Activated CD4-positive, alpha-beta memory T cell treated with anti-CD3 and anti-CD28 coated beads for 36 hours (primary cell): ENCODE measurements around the gene GHRH. TPM values are rescaled to one million over a fixed set of nuclear protein-coding genes. Genes with fewer than 3 reads are reported as not detected.

Experiments used
- CTCF ChIA-PET: fragments of 350-600 bp; sonication (Branson Sonifier 250); formaldehyde crosslinking; loops from one replicate; lab custom pipeline; 2021; ENCODE audit warnings: antibody characterized with exemption, inconsistent platforms; lab: Charles Lee
- POLR2A ChIA-PET: fragments of 350-600 bp; sonication (Branson Sonifier 250); formaldehyde crosslinking; loops from one replicate; lab custom pipeline; 2021; ENCODE audit warnings: antibody characterized with exemption; lab: Charles Lee
- DNase-seq: peaks from one replicate; pipeline ENCODE4 v3.0.0-alpha.2; 2020
- H3K27ac Mint-ChIP-seq: one replicate; pipeline ENCODE4 v1.8.0; 2021; ENCODE audit warnings: mixed read lengths
- H3K27me3 Mint-ChIP-seq: one replicate; pipeline ENCODE4 v1.8.0; 2021; ENCODE audit warnings: mixed read lengths
- H3K36me3 Mint-ChIP-seq: one replicate; pipeline ENCODE4 v1.8.0; 2021; ENCODE audit warnings: mixed read lengths
- H3K4me1 Mint-ChIP-seq: one replicate; pipeline ENCODE4 v1.8.0; 2021; ENCODE audit warnings: low read depth, mixed read lengths
- H3K4me3 Mint-ChIP-seq: one replicate; pipeline ENCODE4 v1.8.0; 2021; ENCODE audit warnings: mild to moderate bottlenecking, mixed read lengths
- H3K9me3 Mint-ChIP-seq: one replicate; pipeline ENCODE4 v1.8.0; 2021; ENCODE audit warnings: mixed read lengths
- intact Hi-C: fragments of 100-400 bp; cut with micrococcal nuclease; formaldehyde crosslinking; loops from one replicate; pipeline ENCODE4 v1.15.1; 2023
- total RNA-seq, 2 experiments: library from RNA; stranded (reverse); gene quantifications; one replicate each; pipeline ENCODE4 v1.2.3, GENCODE V29; 2021

The GHRH gene
- total RNA-seq, 2 experiments from 2014 or later: not detected

DNA sequence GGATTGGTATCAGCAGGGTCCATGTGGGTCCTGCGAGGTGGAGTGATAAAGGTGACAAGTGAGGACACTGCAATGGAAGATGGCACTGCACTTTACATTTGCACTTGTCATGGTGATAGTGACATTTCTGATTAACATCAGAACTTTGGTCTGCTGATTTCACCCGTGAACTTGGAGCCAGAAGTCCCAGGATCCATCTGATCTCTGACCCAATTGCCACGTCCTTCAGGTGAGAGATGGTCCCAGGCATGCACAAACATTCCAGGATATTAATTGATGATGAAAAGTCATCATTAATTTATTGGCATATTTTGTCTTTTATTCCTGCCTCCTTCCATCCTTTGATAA is 9.8 kb upstream of the GHRH start:
- Mint-ChIP-seq H3K27ac (no peak overlapping the region), H3K9me3 (no peaks in the 10 kb centered on the region), H3K27me3 (no peaks in the 10 kb centered on the region), H3K4me1 (no peaks in the 10 kb centered on the region), H3K4me3 (no peak overlapping the region), H3K36me3 (no peaks in the 10 kb centered on the region)
- DNase-seq: no peak
- intact Hi-C loops: no loop called here
- ChIA-PET POLR2A (no interaction called here), CTCF (interaction anchor here (0.6 to 8.0 kb wide), 7 partner anchors 8 to 266 kb away, joined by 3 to 70 read pairs (median 5); no protein-coding TSS in a partner anchor)

DNA sequence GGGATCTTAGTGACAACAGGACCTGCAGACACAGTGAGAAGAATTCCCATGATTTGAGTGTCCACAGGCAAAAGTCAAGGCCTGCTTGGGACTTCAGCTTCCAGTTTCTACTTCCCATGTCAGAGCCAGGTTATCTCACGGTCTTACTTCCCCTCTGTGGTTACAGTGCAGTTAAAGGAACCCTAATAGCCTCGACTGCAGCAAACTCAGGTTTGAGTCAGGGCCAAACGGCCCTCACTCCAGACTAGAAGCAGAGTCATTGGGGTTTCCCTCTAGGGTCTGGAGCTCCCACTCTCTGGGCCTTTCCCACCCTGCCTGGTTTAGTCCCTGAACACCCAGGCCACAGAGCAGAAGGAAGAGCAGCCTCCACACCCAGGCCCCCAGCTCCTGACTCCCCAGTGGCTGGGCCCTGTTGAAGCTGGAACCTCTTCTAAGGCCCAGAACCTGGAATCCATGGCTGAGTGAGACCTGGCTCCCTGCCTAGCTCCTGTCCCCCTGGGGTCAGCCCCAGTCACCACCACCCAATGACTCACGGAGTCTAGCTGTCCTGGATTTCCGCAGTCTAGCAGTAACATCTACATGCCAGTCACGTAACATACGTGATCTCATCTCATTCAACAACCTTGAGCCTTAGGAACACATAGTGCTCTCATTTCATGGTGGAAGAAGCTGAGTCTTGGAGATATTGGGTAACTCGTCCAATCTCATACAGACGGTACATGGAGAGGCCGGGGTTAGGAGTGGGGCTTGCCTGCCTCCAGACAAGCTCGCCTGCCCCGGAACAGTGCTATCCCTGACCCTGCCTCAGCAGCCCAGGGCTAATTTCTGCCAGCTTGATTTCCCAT is 9.2 kb upstream of the GHRH start:
- CTCF ChIA-PET: interaction anchor here (0.6 to 8.0 kb wide), 12 partner anchors 9 to 267 kb away, joined by 3 to 70 read pairs (median 4); no protein-coding TSS in a partner anchor
- no peak overlapping the region for H3K4me3 Mint-ChIP-seq
- H3K9me3 Mint-ChIP-seq: no peaks in the 10 kb centered on the region
- no peaks in the 10 kb centered on the region for H3K27me3 Mint-ChIP-seq
- DNase-seq: no peak
- no peaks in the 10 kb centered on the region for H3K4me1 Mint-ChIP-seq
- no peak overlapping the region for H3K27ac Mint-ChIP-seq
- intact Hi-C loops: no loop called here
- POLR2A ChIA-PET: interaction anchor here (0.6 kb wide), 1 partner anchor 99 kb away, joined by 4 read pairs; no protein-coding TSS in a partner anchor
- H3K36me3 Mint-ChIP-seq: no peaks in the 10 kb centered on the region

DNA sequence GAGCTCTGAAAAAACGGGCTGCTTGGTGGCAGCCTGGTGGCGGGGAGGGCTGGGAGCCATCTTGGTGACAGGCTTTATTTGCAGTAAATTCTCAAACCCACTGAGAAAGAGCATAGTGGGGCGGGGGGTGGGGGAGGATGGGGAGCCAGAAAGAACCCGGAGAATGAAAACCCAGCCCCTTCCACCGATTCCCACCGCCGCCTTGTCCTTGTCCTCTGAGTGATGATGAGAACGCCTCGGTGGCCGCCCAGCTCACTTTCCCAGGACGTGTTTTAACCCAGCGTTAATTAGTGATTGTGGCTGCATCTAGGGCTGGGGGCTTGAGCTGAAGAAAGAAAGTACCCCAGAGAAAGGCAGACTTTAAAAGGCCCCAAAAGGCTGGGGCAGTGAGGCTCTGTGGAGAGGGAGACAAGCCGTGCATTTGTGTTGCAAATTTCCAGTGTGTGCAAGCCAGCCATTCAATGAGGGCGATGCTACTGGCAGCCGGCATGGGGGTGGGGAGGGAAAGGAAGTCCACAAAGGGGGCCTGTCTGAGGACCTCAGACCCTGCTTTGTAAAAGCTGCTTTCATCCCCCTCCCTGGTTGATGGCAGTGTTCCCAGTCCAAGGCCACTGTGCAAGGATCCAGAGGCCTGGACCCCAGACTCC is 6.2 kb upstream of the GHRH start:
- POLR2A ChIA-PET: no interaction called here
- intact Hi-C loops: no loop called here

DNA sequence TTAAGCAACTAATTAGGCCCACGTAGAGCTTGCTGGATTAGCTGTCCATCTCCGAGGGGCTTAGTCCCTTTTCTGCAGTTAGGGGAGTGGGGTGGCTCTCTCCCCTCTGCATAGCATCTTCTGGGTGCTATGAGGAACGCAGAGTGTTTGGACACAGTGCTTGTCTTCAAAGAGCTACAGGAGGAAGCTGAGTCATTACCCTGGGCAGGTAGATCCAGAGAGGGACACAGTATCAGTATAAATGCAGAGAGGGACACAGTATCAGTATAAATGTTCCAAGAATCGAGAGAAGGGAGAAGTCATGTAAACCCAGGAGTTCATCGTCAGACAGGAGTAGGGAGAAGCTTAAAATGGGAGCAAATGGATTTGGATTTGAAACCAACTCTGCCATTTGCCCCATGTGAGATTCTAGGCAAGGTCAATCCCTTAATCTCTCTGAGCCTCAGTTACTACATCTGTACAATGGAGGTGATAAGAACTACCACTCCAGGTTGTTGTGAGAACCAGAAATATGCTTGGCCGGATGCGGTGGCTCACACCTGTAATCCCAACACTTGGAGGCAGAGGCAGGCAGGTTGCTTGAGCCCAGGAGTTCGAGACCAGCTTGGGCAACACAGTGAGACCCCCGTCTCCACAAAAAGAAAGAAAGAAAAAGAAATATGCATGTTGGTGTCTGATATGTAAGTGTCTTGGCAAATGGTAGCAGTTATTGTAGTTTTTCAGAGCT is 5.5 kb upstream of the GHRH start:
- Mint-ChIP-seq H3K4me1 (no peaks in the 10 kb centered on the region), H3K36me3 (no peaks in the 10 kb centered on the region)
- POLR2A ChIA-PET: no interaction called here

More for the DNA sequence above, 6.2 kb upstream of the GHRH start:
- Mint-ChIP-seq H3K9me3 (no peaks in the 10 kb centered on the region), H3K4me3 (no peak overlapping the region), H3K27ac (no peak overlapping the region), H3K36me3 (no peaks in the 10 kb centered on the region), H3K4me1 (no peaks in the 10 kb centered on the region), H3K27me3 (no peaks in the 10 kb centered on the region)
- CTCF ChIA-PET: interaction anchor here (0.6 to 8.0 kb wide), 7 partner anchors 22 to 526 kb away, joined by 3 to 70 read pairs (median 3); partner anchors contain the start of genes MANBAL and SRC
- DNase-seq: no peak

DNA sequence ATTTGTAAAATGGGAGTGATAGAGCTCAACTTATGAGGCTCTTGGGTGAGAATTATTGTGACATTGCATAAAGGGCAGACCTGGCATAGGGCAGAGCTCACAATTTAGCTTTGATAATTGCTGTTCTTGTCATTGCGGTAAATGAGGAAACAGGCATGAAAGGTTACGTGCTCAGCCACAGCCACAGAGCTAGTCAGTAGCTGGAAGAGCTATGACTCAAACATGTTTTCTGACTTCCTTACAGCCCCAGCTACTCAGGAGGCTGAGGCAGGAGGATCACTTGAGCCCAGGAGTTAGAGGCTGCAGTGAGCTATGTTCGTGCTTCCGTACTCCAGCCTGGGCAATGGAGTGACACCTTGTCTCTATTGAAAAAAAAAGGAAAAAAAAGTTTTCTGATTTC is 3.5 kb upstream of the GHRH start:
- CTCF ChIA-PET: interaction anchor here (1.0 to 8.0 kb wide), 3 partner anchors 15 to 268 kb away, joined by 3 to 70 read pairs (median 4); no protein-coding TSS in a partner anchor
- peak; percentile 50 for DNase-seq
- no peaks in the 10 kb centered on the region for H3K27me3 Mint-ChIP-seq
- no peak overlapping the region for H3K27ac Mint-ChIP-seq
- H3K4me1 Mint-ChIP-seq: no peaks in the 10 kb centered on the region
- POLR2A ChIA-PET: interaction anchor here (0.5 to 1.4 kb wide), 3 partner anchors 24 to 268 kb away, joined by 3 to 6 read pairs (median 5); partner anchors contain the start of gene MANBAL
- intact Hi-C loops: no loop called here
- H3K9me3 Mint-ChIP-seq: no peaks in the 10 kb centered on the region
- no peak overlapping the region for H3K4me3 Mint-ChIP-seq
- no peaks in the 10 kb centered on the region for H3K36me3 Mint-ChIP-seq

More for the DNA sequence above, 5.5 kb upstream of the GHRH start:
- Mint-ChIP-seq H3K27ac (no peak overlapping the region), H3K4me3 (no peak overlapping the region), H3K27me3 (no peaks in the 10 kb centered on the region), H3K9me3 (no peaks in the 10 kb centered on the region)
- no peak for DNase-seq
- intact Hi-C loops: no loop called here
- CTCF ChIA-PET: interaction anchor here (0.7 to 8.0 kb wide), 3 partner anchors 9 to 266 kb away, joined by 3 to 70 read pairs (median 58); no protein-coding TSS in a partner anchor

DNA sequence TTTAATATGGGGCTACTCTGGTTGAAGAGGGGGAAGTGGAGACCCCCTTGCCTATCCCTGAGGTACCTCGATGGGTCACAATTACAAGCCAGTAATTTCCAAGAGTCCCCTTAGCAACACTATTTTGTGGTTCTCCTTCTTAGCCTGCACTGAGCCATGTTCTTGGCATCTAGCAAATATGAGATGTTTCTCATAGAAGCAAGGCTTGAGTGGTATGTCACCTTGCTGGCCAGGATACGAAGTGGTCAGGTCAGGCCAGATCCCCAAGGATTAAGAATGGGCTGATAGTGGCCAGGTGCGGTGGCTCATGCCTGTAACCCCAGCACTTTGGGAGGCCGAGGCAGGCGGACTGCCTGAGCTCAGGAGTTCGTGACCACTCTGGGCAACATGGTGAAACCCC is 2.1 kb upstream of the GHRH start:
- intact Hi-C loops: no loop called here
- H3K27me3 Mint-ChIP-seq: no peaks in the 10 kb centered on the region
- no peaks in the 10 kb centered on the region for H3K4me1 Mint-ChIP-seq
- no peak for DNase-seq
- no peak overlapping the region for H3K4me3 Mint-ChIP-seq
- H3K9me3 Mint-ChIP-seq: no peaks in the 10 kb centered on the region
- H3K27ac Mint-ChIP-seq: no peak overlapping the region
- ChIA-PET CTCF (interaction anchor here (8.0 kb wide), 1 partner anchor 269 kb away, joined by 70 read pairs; no protein-coding TSS in a partner anchor), POLR2A (no interaction called here)
- H3K36me3 Mint-ChIP-seq: no peaks in the 10 kb centered on the region

DNA sequence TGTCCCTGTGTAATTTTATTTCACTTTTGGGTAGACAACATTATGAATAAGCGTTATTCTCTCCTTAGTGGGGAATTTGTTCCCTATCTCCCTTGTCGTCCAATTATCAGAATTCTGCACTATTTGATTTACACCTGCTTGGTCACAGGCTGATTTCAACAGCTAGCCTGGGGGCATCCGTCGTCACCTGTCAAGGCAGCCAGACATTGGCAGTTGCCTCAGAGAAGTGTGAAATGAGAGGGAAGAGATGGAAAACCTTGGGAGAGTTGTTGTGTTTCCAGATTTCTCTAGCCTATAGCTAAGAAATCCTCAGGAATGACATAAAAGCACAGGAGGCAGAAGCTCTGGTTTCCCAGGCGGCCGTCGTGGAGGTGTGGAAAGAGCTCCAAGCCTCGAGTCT is 891 bp upstream of the GHRH start:
- H3K27me3 Mint-ChIP-seq: peaks cover 2% of the 10 kb centered on the region
- intact Hi-C loops: no loop called here
- H3K4me3 Mint-ChIP-seq: no peak overlapping the region
- no peaks in the 10 kb centered on the region for H3K9me3 Mint-ChIP-seq
- no peaks in the 10 kb centered on the region for H3K4me1 Mint-ChIP-seq
- POLR2A ChIA-PET: no interaction called here
- CTCF ChIA-PET: interaction anchor here (1.0 to 1.2 kb wide), 2 partner anchors 122 to 271 kb away, joined by 4 to 5 read pairs; no protein-coding TSS in a partner anchor
- DNase-seq: no peak
- no peaks in the 10 kb centered on the region for H3K36me3 Mint-ChIP-seq
- H3K27ac Mint-ChIP-seq: no peak overlapping the region

DNA sequence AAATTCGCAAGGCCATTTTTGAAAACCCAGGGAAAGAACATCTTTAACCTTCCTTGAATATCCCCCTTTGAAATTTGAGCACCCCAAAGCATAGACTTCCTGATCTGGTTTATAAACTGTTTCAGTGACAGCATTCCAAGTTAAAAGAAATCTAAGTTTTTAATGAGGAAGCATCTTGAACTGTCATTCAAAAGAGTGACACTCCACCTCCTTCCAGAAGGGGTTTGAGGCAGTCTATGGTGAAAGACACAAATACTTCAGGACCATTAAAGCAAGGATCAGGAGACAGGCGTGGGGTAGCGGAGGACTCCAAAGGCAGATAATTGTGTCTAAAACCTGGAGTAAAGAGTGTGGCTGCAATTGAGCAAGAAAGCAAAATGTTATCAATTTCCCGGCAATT is 691 bp downstream of the GHRH start:
- ChIA-PET POLR2A (no interaction called here), CTCF (no interaction called here)
- no peak overlapping the region for H3K4me3 Mint-ChIP-seq
- H3K27me3 Mint-ChIP-seq: peaks cover 2% of the 10 kb centered on the region
- H3K36me3 Mint-ChIP-seq: no peaks in the 10 kb centered on the region
- DNase-seq: no peak
- intact Hi-C loops: no loop called here
- no peaks in the 10 kb centered on the region for H3K4me1 Mint-ChIP-seq
- H3K27ac Mint-ChIP-seq: no peak overlapping the region
- no peaks in the 10 kb centered on the region for H3K9me3 Mint-ChIP-seq

DNA sequence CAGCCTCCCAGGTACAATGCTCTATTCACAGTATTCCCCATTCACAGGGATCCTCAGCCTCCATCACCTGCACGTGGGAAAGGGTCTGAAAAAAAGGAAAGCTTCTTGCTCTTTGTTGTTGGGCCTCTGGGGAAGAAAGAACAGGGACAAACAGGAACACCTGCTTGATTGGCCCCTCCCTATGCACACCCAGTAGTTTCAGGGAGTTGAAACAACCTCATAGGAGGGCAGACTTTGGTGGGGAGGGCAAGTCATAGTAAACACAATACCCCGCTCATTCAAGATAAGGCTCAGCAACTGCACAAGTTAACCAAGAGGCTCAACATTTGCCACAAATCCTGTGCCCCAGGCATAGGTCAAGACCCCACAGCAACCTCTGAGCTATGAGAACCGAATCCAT is 1.7 kb downstream of the GHRH start:
- CTCF ChIA-PET: interaction anchor here (1.5 kb wide), 1 partner anchor 9 kb away, joined by 4 read pairs; no protein-coding TSS in a partner anchor
- Mint-ChIP-seq H3K9me3 (no peaks in the 10 kb centered on the region), H3K27ac (no peak overlapping the region)

DNA sequence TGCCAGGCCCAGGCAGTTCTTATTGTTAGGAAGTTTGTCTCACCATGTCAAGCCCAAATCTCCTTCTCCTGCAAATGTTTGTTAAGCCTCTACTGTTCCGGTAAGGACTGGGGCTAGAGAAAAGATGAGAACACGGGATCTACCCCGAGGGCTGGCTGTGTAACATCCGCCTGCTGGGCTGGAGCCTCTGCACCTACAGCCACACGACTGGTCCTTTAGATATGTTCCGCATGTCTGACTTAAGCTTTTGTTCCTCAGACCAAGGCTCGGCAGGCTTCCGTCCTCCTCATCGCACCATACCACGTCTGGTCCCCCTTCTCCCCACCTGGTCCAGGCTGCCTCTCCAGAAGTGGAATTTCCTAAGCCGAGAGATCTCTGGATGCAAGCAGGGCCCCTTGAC is 2.6 kb downstream of the GHRH start:
- intact Hi-C loops: no loop called here

More for the DNA sequence above, 1.7 kb downstream of the GHRH start:
- no peaks in the 10 kb centered on the region for H3K36me3 Mint-ChIP-seq
- no peaks in the 10 kb centered on the region for H3K4me1 Mint-ChIP-seq
- no peak for DNase-seq
- no peak overlapping the region for H3K4me3 Mint-ChIP-seq
- POLR2A ChIA-PET: no interaction called here
- H3K27me3 Mint-ChIP-seq: peaks cover 2% of the 10 kb centered on the region
- intact Hi-C loops: no loop called here

DNA sequence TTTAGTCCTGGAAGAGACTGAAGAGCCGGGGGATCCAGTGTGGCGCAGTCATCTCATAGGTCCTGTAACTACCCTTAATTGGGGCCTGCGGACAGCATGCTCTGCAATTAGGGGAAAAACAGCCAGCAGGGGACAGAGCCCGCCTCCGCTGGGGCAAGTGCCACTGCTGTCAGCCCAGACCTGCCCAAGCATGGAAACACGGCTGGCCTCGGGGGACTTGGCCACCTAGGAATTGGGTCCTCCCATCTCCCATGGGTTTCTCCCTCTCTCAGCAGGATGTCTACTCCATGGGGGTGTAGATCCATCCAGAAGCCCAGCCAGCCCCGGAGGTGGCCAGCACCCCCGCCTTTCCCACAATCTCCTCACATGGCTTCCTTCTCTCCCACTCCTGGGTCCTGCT is 3.6 kb downstream of the GHRH start:
- ChIA-PET POLR2A (no interaction called here), CTCF (no interaction called here)
- Mint-ChIP-seq H3K27ac (no peak overlapping the region), H3K27me3 (peaks cover 7% of the 10 kb centered on the region), H3K9me3 (peaks cover 6% of the 10 kb centered on the region), H3K4me1 (no peaks in the 10 kb centered on the region), H3K36me3 (no peaks in the 10 kb centered on the region), H3K4me3 (no peak overlapping the region)
- intact Hi-C loops: no loop called here
- DNase-seq: no peak

More for the DNA sequence above, 2.6 kb downstream of the GHRH start:
- Mint-ChIP-seq H3K4me1 (no peaks in the 10 kb centered on the region), H3K27ac (no peak overlapping the region), H3K36me3 (no peaks in the 10 kb centered on the region), H3K9me3 (peaks cover 6% of the 10 kb centered on the region), H3K4me3 (no peak overlapping the region), H3K27me3 (peaks cover 6% of the 10 kb centered on the region)
- ChIA-PET POLR2A (no interaction called here), CTCF (interaction anchor here (0.6 to 1.5 kb wide), 2 partner anchors 10 to 14 kb away, joined by 3 to 4 read pairs; no protein-coding TSS in a partner anchor)
- DNase-seq: no peak
